Measurements from ENCODE around the gene EFNA3. TPM values are rescaled to one million over a fixed set of nuclear protein-coding genes. Genes with fewer than 3 reads are reported as not detected.

The EFNA3 gene
- polyA plus RNA-seq, 1 donor from 2014 or later: 12.2 TPM

GRCh38 chr1:155082301-155083051 lies 3.8 kb downstream of the EFNA3 start:
- Histone ChIP-seq H3K27me3 (ENCODE audit: insufficient read depth, low read depth, low read length) (no peaks in the 10 kb centered on the region), H3K36me3 (ENCODE audit: insufficient read depth, low read length) (no peaks in the 10 kb centered on the region), H3K79me2 (replicated peaks; ENCODE audit: insufficient read depth, low read length) (peaks cover 27% of the 10 kb centered on the region), H3K9me3 (ENCODE audit: low read length) (no peaks in the 10 kb centered on the region), H3F3A (ENCODE audit: insufficient read depth, low read length, poor library complexity, severe bottlenecking) (peaks cover 7% of the 10 kb centered on the region), H3K9me2 (ENCODE audit: insufficient read depth, low read length) (no peaks in the 10 kb centered on the region), H3K9ac (ENCODE audit: low read length) (peak overlapping the region; percentile 99), H3K4me3 (ENCODE audit: low read length) (peak overlapping the region; percentile 99), H4K20me1 (ENCODE audit: insufficient read depth) (peaks cover 33% of the 10 kb centered on the region), H2AFZ (ENCODE audit: low read depth, low read length) (no peak overlapping the region), H3K4me2 (ENCODE audit: low read length) (peak overlapping the region; percentile 10), H3K27ac (ENCODE audit: low read length) (no peak overlapping the region)
- TF ChIP-seq RAD21 (conservative IDR thresholded peaks at IDR 0.05) (no peak), REST (IDR thresholded peaks at IDR 0.05; ENCODE audit: borderline replicate concordance) (no peak), EP300 (conservative IDR thresholded peaks at IDR 0.05; ENCODE audit: poor library complexity, severe bottlenecking) (no peak), EZH2 (IDR thresholded peaks at IDR 0.05; ENCODE audit: borderline replicate concordance, insufficient read depth, low read length, poor library complexity, severe bottlenecking) (no peak), MXI1 (conservative IDR thresholded peaks at IDR 0.05; ENCODE audit: poor library complexity, severe bottlenecking) (no peak), CTCF (IDR thresholded peaks at IDR 0.05; ENCODE audit: poor library complexity, severe bottlenecking) (no peak), TAF1 (IDR thresholded peaks at IDR 0.05; ENCODE audit: low read depth) (no peak), SMC3 (conservative IDR thresholded peaks at IDR 0.05; ENCODE audit: poor library complexity) (no peak), POLR2AphosphoS5 (IDR thresholded peaks at IDR 0.05) (no peak)

GRCh38 chr1:155083052-155083541 lies 4.5 kb downstream of the EFNA3 start:
- Histone ChIP-seq H3K4me3 (ENCODE audit: low read length) (peak overlapping the region; percentile 99), H3K27ac (ENCODE audit: low read length) (no peak overlapping the region)

More at GRCh38 chr1:155083052-155083541, 4.5 kb downstream of the EFNA3 start:
- Histone ChIP-seq H2AFZ (ENCODE audit: low read depth, low read length) (no peak overlapping the region), H4K20me1 (ENCODE audit: insufficient read depth) (peaks cover 33% of the 10 kb centered on the region), H3K9me2 (ENCODE audit: insufficient read depth, low read length) (no peaks in the 10 kb centered on the region), H3F3A (ENCODE audit: insufficient read depth, low read length, poor library complexity, severe bottlenecking) (peaks cover 7% of the 10 kb centered on the region), H3K9ac (ENCODE audit: low read length) (peak overlapping the region; percentile 44), H3K79me2 (replicated peaks; ENCODE audit: insufficient read depth, low read length) (peaks cover 27% of the 10 kb centered on the region), H3K9me3 (ENCODE audit: low read length) (no peaks in the 10 kb centered on the region), H3K36me3 (ENCODE audit: insufficient read depth, low read length) (no peaks in the 10 kb centered on the region), H3K4me2 (ENCODE audit: low read length) (no peak overlapping the region), H3K27me3 (ENCODE audit: insufficient read depth, low read depth, low read length) (no peaks in the 10 kb centered on the region)
- TF ChIP-seq EP300 (conservative IDR thresholded peaks at IDR 0.05; ENCODE audit: poor library complexity, severe bottlenecking) (no peak), CTCF (IDR thresholded peaks at IDR 0.05; ENCODE audit: poor library complexity, severe bottlenecking) (no peak), EZH2 (IDR thresholded peaks at IDR 0.05; ENCODE audit: borderline replicate concordance, insufficient read depth, low read length, poor library complexity, severe bottlenecking) (no peak), MXI1 (conservative IDR thresholded peaks at IDR 0.05; ENCODE audit: poor library complexity, severe bottlenecking) (no peak), POLR2AphosphoS5 (IDR thresholded peaks at IDR 0.05) (no peak), SMC3 (conservative IDR thresholded peaks at IDR 0.05; ENCODE audit: poor library complexity) (no peak), RAD21 (conservative IDR thresholded peaks at IDR 0.05) (no peak), REST (IDR thresholded peaks at IDR 0.05; ENCODE audit: borderline replicate concordance) (no peak), TAF1 (IDR thresholded peaks at IDR 0.05; ENCODE audit: low read depth) (no peak)

Data from neural cell (in vitro differentiated cells).